Astrocyte (in vitro differentiated cells and primary cell): ENCODE measurements around the gene SNX21. TPM values are rescaled to one million over a fixed set of nuclear protein-coding genes. Genes with fewer than 3 reads are reported as not detected.

Source experiments
- DNase-seq: peaks from one replicate; pipeline ENCODE4 v3.0.0-alpha.2; 2010; ENCODE audit warnings: low read depth
- FAIRE-seq: peaks from 2 replicates; lab custom pipeline; 2011; peaks lifted over from hg19 to GRCh38; lab: Jason Lieb, UNC
- H2AFZ ChIP-seq: 2 replicates; pipeline ENCODE4 v1.6.0; 2012; ENCODE audit warnings: low read depth, low read length, inconsistent platforms
- H3K27ac ChIP-seq: 2 replicates; pipeline ENCODE4 v1.5.1; 2011; ENCODE audit warnings: low read depth, low read length, inconsistent platforms
- H3K27me3 ChIP-seq: 2 replicates; pipeline ENCODE4 v1.6.0; 2011; ENCODE audit warnings: low read length, inconsistent platforms; ENCODE audit not compliant: insufficient read depth
- H3K36me3 ChIP-seq: 2 replicates; pipeline ENCODE4 v1.5.1; 2011; ENCODE audit warnings: low read length, inconsistent platforms; ENCODE audit not compliant: insufficient read depth
- H3K4me1 ChIP-seq: 2 replicates; pipeline ENCODE4 v1.5.1; 2011; ENCODE audit warnings: low read length, inconsistent platforms; ENCODE audit not compliant: insufficient read depth
- H3K4me2 ChIP-seq: 2 replicates; pipeline ENCODE4 v1.6.0; 2012; ENCODE audit warnings: low read length, inconsistent platforms
- H3K4me3 ChIP-seq: 2 replicates; pipeline ENCODE4 v1.5.1; 2011; ENCODE audit warnings: low read depth, mild to moderate bottlenecking, low read length, inconsistent platforms; ENCODE audit not compliant: insufficient read depth
- H3K79me2 ChIP-seq: 2 replicates; pipeline ENCODE4 v1.6.0; 2012; ENCODE audit warnings: mild to moderate bottlenecking, low read length, inconsistent platforms; ENCODE audit not compliant: insufficient read depth
- H3K9ac ChIP-seq: 2 replicates; pipeline ENCODE4 v1.6.0; 2012; ENCODE audit warnings: mild to moderate bottlenecking, low read length, inconsistent platforms
- H3K9me3 ChIP-seq: 2 replicates; pipeline ENCODE4 v1.5.1; 2012; ENCODE audit warnings: low read depth, mild to moderate bottlenecking, low read length, inconsistent platforms; ENCODE audit not compliant: insufficient read depth
- H4K20me1 ChIP-seq: 2 replicates; pipeline ENCODE4 v1.6.0; 2012; ENCODE audit warnings: low read length, inconsistent platforms; ENCODE audit not compliant: insufficient read depth
- H3K27ac Mint-ChIP-seq: one replicate; pipeline ENCODE4 v1.8.0; 2021; ENCODE audit warnings: mild to moderate bottlenecking, mixed read lengths; ENCODE audit not compliant: unreplicated experiment
- H3K27me3 Mint-ChIP-seq: one replicate; pipeline ENCODE4 v1.8.0; 2021; ENCODE audit warnings: low read depth, mixed read lengths; ENCODE audit not compliant: unreplicated experiment
- H3K36me3 Mint-ChIP-seq: one replicate; pipeline ENCODE4 v1.8.0; 2021; ENCODE audit warnings: low read depth, mixed read lengths; ENCODE audit not compliant: unreplicated experiment
- H3K4me1 Mint-ChIP-seq: one replicate; pipeline ENCODE4 v1.8.0; 2021; ENCODE audit warnings: low read depth, mixed read lengths; ENCODE audit not compliant: unreplicated experiment
- H3K4me3 Mint-ChIP-seq: one replicate; pipeline ENCODE4 v1.8.0; 2021; ENCODE audit warnings: mild to moderate bottlenecking, moderate library complexity, mixed read lengths; ENCODE audit not compliant: unreplicated experiment
- H3K9me3 Mint-ChIP-seq: one replicate; pipeline ENCODE4 v1.8.0; 2021; ENCODE audit warnings: mild to moderate bottlenecking, mixed read lengths; ENCODE audit not compliant: unreplicated experiment
- CTCF ChIP-seq: IDR thresholded peaks from 2 replicates; pipeline ENCODE4 v1.5.1; 2011; ENCODE audit warnings: low read depth, mild to moderate bottlenecking, inconsistent platforms, low read length, moderate library complexity; ENCODE audit not compliant: insufficient read depth
- EZH2 ChIP-seq: IDR thresholded peaks from 2 replicates; pipeline ENCODE4 v1.6.1; 2012; ENCODE audit warnings: mild to moderate bottlenecking, low read length, inconsistent platforms; ENCODE audit not compliant: insufficient read depth
- total RNA-seq: library from RNA; stranded (reverse); gene quantifications from 2 replicates; pipeline ENCODE4 v1.2.1, GENCODE V29; 2021

The SNX21 gene
- total RNA-seq, 1 donor from 2014 or later = 13.3 TPM

DNA sequence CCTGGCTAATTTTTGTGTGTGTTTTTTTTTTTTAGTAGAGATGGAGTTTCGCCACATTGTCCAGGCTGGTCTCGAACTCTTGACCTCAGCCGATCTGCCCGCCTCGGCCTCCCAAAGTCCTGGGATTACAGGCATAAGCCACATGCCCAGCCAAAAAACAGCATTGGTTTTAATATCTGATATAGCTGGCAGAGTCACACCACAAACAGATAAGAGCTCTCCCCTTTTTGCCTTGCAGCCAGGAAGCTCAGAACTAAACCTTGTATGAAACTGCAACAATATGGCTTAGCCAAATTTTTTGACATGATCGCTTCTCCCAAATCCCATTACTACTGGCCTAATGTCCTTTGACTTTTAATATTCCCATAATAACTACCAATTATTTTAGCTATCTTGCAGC is 18.7 kb downstream of the SNX21 start:
- Mint-ChIP-seq H3K27me3 (no peaks in the 10 kb centered on the region), H3K27ac (no peak overlapping the region), H3K4me1 (no peaks in the 10 kb centered on the region), H3K4me3 (no peak overlapping the region), H3K36me3 (peaks cover 15% of the 10 kb centered on the region), H3K9me3 (no peaks in the 10 kb centered on the region)
- Histone ChIP-seq H3K36me3 (no peaks in the 10 kb centered on the region), H3K4me1 (peaks cover 11% of the 10 kb centered on the region), H2AFZ (no peak overlapping the region), H3K9me3 (no peaks in the 10 kb centered on the region), H3K9ac (no peak overlapping the region), H3K79me2 (peaks cover 24% of the 10 kb centered on the region), H3K4me3 (no peak overlapping the region), H3K4me2 (no peak overlapping the region), H3K27ac (no peak overlapping the region), H4K20me1 (peaks cover 12% of the 10 kb centered on the region), H3K27me3 (no peaks in the 10 kb centered on the region)
- FAIRE-seq (no peak), DNase-seq (no peak)
- TF ChIP-seq EZH2 = no peak
- TF ChIP-seq CTCF = no peak

GRCh38 chr20:45853484-45853883 is 19.9 kb downstream of the SNX21 start:
- Histone ChIP-seq H3K4me1 (peaks cover 18% of the 10 kb centered on the region), H3K4me2 (no peak overlapping the region), H3K27me3 (no peaks in the 10 kb centered on the region), H3K4me3 (no peak overlapping the region), H2AFZ (no peak overlapping the region), H3K9ac (no peak overlapping the region), H3K9me3 (no peaks in the 10 kb centered on the region), H3K79me2 (peaks cover 26% of the 10 kb centered on the region), H3K36me3 (no peaks in the 10 kb centered on the region), H3K27ac (no peak overlapping the region), H4K20me1 (peaks cover 12% of the 10 kb centered on the region)
- Mint-ChIP-seq H3K9me3 (no peaks in the 10 kb centered on the region), H3K4me1 (no peaks in the 10 kb centered on the region), H3K36me3 (peaks cover 15% of the 10 kb centered on the region), H3K27ac (no peak overlapping the region), H3K27me3 (no peaks in the 10 kb centered on the region), H3K4me3 (no peak overlapping the region)
- FAIRE-seq (no peak), DNase-seq (no peak)
- TF ChIP-seq EZH2 (no peak), CTCF (no peak)

DNA sequence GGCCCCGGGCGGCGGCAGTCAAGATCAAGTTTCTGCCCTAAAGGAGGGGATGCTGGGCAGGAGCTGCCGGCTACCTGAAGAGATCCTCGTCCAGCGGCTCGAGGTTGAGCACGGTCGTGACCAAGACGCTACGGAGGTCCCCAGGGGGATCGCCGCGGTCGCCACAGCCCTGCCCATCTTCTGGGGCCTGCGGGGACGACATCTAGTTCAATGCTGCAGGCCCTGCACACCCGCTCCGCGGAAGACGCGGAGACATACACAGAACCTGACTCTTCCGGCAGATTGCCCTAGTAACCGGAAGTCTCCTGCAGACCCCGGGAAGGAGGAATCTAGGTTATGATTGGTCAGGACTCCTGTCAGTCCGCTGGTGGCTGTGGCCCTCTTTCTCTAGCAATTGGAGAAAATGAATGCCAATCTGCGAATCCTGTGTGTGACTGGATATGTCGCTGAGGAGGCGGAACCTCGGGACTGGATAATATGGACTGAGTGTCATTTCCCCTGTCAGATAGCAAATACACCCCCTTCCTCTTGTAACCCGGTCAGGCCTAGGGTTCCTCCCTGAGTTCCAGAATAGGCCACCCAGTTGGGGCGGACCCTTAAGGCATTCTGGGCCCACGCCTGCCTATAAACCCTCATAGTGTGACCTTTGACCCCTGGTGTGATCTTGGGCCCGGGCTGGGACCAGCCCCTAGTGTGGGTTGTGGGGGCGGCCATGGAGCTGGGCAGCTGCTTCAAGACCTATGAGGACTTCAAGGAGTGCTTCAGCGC is 23.7 kb downstream of the SNX21 start, which contains the start of the genes ACOT8 and ZSWIM3:
TSS of gene ACOT8 (minus strand) at position 279 of the 768 bp plus-strand sequence. CDS start at position 202, 77 bp downstream.
TSS of gene ZSWIM3 (plus strand) at position 501 of the 768 bp plus-strand sequence. CDS start at position 713, 212 bp downstream.
- H3K4me3 ChIP-seq = peak within 1 kb of the TSS; percentile 90
- peak within 1 kb of the TSS; percentile 94 for H3K4me2 ChIP-seq
- H3K9me3 ChIP-seq = no peaks in the 10 kb centered on the region
- Mint-ChIP-seq H3K4me3 (peak within 1 kb of the TSS; percentile 96), H3K27ac (peak within 1 kb of the TSS; percentile 79), H3K9me3 (no peaks in the 10 kb centered on the region), H3K4me1 (peaks cover 13% of the 10 kb centered on the region), H3K36me3 (peaks cover 10% of the 10 kb centered on the region), H3K27me3 (no peaks in the 10 kb centered on the region)
- no peaks in the 10 kb centered on the region for H3K27me3 ChIP-seq
- TF ChIP-seq EZH2 (no peak), CTCF (no peak)
- peak within 1 kb of the TSS; percentile 83 for H2AFZ ChIP-seq
- peak; percentile 60 for FAIRE-seq
- DNase-seq = peak; percentile 100
- no peaks in the 10 kb centered on the region for H3K36me3 ChIP-seq
- H3K9ac ChIP-seq = peak within 1 kb of the TSS; percentile 89
- H3K79me2 ChIP-seq = peaks cover 26% of the 10 kb centered on the region
- H3K4me1 ChIP-seq = peaks cover 24% of the 10 kb centered on the region
- peak within 1 kb of the TSS; percentile 58 for H3K27ac ChIP-seq
- H4K20me1 ChIP-seq = peaks cover 10% of the 10 kb centered on the region
